Measurements from ENCODE around the gene HSPA5.

DNA sequence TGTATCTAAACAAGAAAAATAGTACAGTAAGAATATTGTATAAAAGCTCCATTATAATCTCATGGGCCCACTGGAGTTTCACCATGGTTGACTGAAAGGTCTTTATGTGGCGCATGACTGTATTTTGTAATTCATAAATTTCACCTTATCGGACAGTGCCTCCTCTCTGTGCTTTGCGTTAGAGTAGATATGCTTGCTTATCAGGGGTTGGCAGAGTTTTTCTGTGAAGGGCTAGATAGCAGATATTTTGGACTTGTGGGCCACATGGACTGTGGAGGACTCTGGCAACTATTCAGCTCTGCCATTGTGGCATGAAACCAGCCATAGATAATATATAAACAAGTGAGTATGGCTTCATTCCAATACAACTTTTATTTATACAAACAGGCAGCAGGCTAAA, 43.7 kb upstream of the HSPA5 start:
- TF ChIP-seq, protein P1, sequence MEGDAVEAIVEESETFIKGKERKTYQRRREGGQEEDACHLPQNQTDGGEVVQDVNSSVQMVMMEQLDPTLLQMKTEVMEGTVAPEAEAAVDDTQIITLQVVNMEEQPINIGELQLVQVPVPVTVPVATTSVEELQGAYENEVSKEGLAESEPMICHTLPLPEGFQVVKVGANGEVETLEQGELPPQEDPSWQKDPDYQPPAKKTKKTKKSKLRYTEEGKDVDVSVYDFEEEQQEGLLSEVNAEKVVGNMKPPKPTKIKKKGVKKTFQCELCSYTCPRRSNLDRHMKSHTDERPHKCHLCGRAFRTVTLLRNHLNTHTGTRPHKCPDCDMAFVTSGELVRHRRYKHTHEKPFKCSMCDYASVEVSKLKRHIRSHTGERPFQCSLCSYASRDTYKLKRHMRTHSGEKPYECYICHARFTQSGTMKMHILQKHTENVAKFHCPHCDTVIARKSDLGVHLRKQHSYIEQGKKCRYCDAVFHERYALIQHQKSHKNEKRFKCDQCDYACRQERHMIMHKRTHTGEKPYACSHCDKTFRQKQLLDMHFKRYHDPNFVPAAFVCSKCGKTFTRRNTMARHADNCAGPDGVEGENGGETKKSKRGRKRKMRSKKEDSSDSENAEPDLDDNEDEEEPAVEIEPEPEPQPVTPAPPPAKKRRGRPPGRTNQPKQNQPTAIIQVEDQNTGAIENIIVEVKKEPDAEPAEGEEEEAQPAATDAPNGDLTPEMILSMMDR (IDR thresholded peaks at IDR 0.05; ENCODE audit: borderline replicate concordance, extremely low read depth, low read length, poor library complexity, severe bottlenecking) = no peak
- no peak for TF ChIP-seq EZH2 (IDR thresholded peaks at IDR 0.05; ENCODE audit: borderline replicate concordance, low read depth, low read length, severe bottlenecking)
